GM19193 (cell line): ENCODE measurements around the gene AXIN1.

Experiments
- POLR2A ChIP-seq: IDR thresholded peaks from 4 replicates; pipeline ENCODE4 v1.6.1; 2011; ENCODE audit not compliant: insufficient read depth, insufficient read length; ENCODE audit errors: extremely low read depth

The AXIN1 gene

GRCh38 chr16:289395-289997, 63.0 kb downstream of the AXIN1 start:
- TF ChIP-seq POLR2A = no peak

- TF ChIP-seq POLR2A = no peak
These were observed 64.3 kb downstream of the AXIN1 start for GRCh38 chr16:287981-288920.

- TF ChIP-seq POLR2A = no peak
These were observed 65.2 kb downstream of the AXIN1 start for GRCh38 chr16:287298-287811.

GRCh38 chr16:286491-287297, 65.8 kb downstream of the AXIN1 start:
- TF ChIP-seq POLR2A = no peak

- TF ChIP-seq POLR2A = no peak
These were observed 67.1 kb downstream of the AXIN1 start for GRCh38 chr16:285146-286055.

- TF ChIP-seq POLR2A = no peak
These were observed 68.1 kb downstream of the AXIN1 start for GRCh38 chr16:284204-285120.

- TF ChIP-seq POLR2A = no peak
These were observed 69.3 kb downstream of the AXIN1 start, which contains the start of gene PDIA2 for GRCh38 chr16:283033-283805. TSS of gene PDIA2 (plus strand) at chr16:283164. CDS start at chr16:283170, 6 bp downstream.

- no peak for TF ChIP-seq POLR2A
These were observed 70.0 kb downstream of the AXIN1 start for GRCh38 chr16:282491-282890.

- no peak for TF ChIP-seq POLR2A
These were observed 70.8 kb downstream of the AXIN1 start for GRCh38 chr16:281660-282255.

- TF ChIP-seq POLR2A = no peak
These were observed 71.4 kb downstream of the AXIN1 start for GRCh38 chr16:280991-281659.

- no peak for TF ChIP-seq POLR2A
These were observed 72.0 kb downstream of the AXIN1 start, which contains the start of gene ARHGDIG for GRCh38 chr16:280552-280951. TSS of gene ARHGDIG (plus strand) at chr16:280591. CDS start at chr16:280681, 90 bp downstream.
